GM23248 (cell line): ENCODE results near the gene FNDC3B. TPM values are rescaled to one million over a fixed set of nuclear protein-coding genes. Genes with fewer than 3 reads are reported as not detected.

ENCODE experiments used
- DNase-seq: peaks from one replicate; pipeline ENCODE4 v3.0.0-alpha.2; 2015
- H2AFZ ChIP-seq: fragments of 200-600 bp; sonication (generic); 2 replicates; pipeline ENCODE4 v1.6.1; 2016; ENCODE audit warnings: antibody characterized with exemption
- H3F3A ChIP-seq: fragments of 200-600 bp; sonication (generic); 2 replicates; pipeline ENCODE4 v1.6.1; 2016; ENCODE audit warnings: mild to moderate bottlenecking, antibody characterized with exemption, mixed run types; ENCODE audit not compliant: insufficient read depth
- H3K27ac ChIP-seq: fragments of 200-600 bp; sonication (generic); 2 replicates; pipeline ENCODE4 v1.5.1; 2016; ENCODE audit warnings: mild to moderate bottlenecking
- H3K27me3 ChIP-seq: fragments of 200-600 bp; sonication (generic); replicated peaks from 2 replicates; pipeline ENCODE4 v1.6.1; 2016; ENCODE audit warnings: mild to moderate bottlenecking; ENCODE audit not compliant: insufficient read depth
- H3K36me3 ChIP-seq: fragments of 200-600 bp; sonication (generic); 2 replicates; pipeline ENCODE4 v1.6.1; 2016; ENCODE audit warnings: low read depth, mild to moderate bottlenecking
- H3K4me1 ChIP-seq: fragments of 200-600 bp; sonication (generic); 2 replicates; pipeline ENCODE4 v1.6.1; 2016; ENCODE audit warnings: mild to moderate bottlenecking; ENCODE audit not compliant: insufficient read depth
- H3K4me2 ChIP-seq: fragments of 200-600 bp; sonication (generic); one replicate; pipeline ENCODE4 v1.6.1; 2016; ENCODE audit warnings: mild to moderate bottlenecking; ENCODE audit not compliant: unreplicated experiment
- H3K4me3 ChIP-seq: fragments of 200-600 bp; sonication (generic); 2 replicates; pipeline ENCODE4 v1.5.1; 2016; ENCODE audit warnings: mild to moderate bottlenecking
- H3K79me2 ChIP-seq: fragments of 200-600 bp; sonication (generic); 2 replicates; pipeline ENCODE4 v1.6.1; 2016; ENCODE audit warnings: mild to moderate bottlenecking; ENCODE audit not compliant: insufficient read depth
- H3K9ac ChIP-seq: fragments of 200-600 bp; sonication (generic); 2 replicates; pipeline ENCODE4 v1.6.1; 2016; ENCODE audit warnings: mild to moderate bottlenecking
- H3K9me2 ChIP-seq: fragments of 200-600 bp; sonication (generic); 2 replicates; pipeline ENCODE4 v1.6.1; 2016; ENCODE audit warnings: mixed run types, mild to moderate bottlenecking, moderate library complexity; ENCODE audit not compliant: insufficient read depth
- H3K9me3 ChIP-seq: fragments of 200-600 bp; sonication (generic); one replicate; pipeline ENCODE4 v1.6.1; 2017; ENCODE audit warnings: low read depth
- H4K20me1 ChIP-seq: fragments of 200-600 bp; sonication (generic); 2 replicates; pipeline ENCODE4 v1.6.0; 2016; ENCODE audit not compliant: insufficient read depth
- EZH2 ChIP-seq: fragments of 200-600 bp; sonication (generic); IDR thresholded peaks from 2 replicates; pipeline ENCODE4 v1.6.1; 2018; ENCODE audit warnings: antibody characterized with exemption, mild to moderate bottlenecking; ENCODE audit not compliant: insufficient read depth, poor library complexity, severe bottlenecking
- EZH2phosphoT487 ChIP-seq: fragments of 200-600 bp; sonication (generic); IDR thresholded peaks from 2 replicates; pipeline ENCODE4 v1.6.1; 2018; ENCODE audit warnings: antibody characterized with exemption, moderate library complexity, mild to moderate bottlenecking, low read depth; ENCODE audit not compliant: insufficient read depth
- WGBS, 2 experiments: methylation state at CpG; one replicate each; pipeline ENCODE4 v1.1.6; 2015 to 2017; ENCODE audit warnings: low lambda C conversion rate in 2 of 2, low coverage in 1 of 2; ENCODE audit errors: missing lambda C conversion rate in 2 of 2; 5-methylcytosine and 5-hydroxymethylcytosine counted together
- in situ Hi-C: fragments of 300-500 bp; cut with MboI; formaldehyde crosslinking; loops from 2 replicates; pipeline ENCODE4 v1.15.0; 2020
- polyA plus RNA-seq: library from polyadenylated mRNA; unstranded; fragments of >200 nt; fragmentation: Nextera tagmentation; extraction: Ambion mirVana; gene quantifications from 2 replicates; pipeline ENCODE4 v1.2.1, GENCODE V29; 2016
- total RNA-seq: library from RNA; depleted of rRNA; stranded (reverse); fragments of >200 nt; shearing (Covaris generic); gene quantifications from 2 replicates; pipeline ENCODE4 v1.2.3, GENCODE V29; 2014

FNDC3B gene
- total and polyA plus RNA-seq, 2 experiments from 2014 or later: 85.5 to 123 TPM

DNA sequence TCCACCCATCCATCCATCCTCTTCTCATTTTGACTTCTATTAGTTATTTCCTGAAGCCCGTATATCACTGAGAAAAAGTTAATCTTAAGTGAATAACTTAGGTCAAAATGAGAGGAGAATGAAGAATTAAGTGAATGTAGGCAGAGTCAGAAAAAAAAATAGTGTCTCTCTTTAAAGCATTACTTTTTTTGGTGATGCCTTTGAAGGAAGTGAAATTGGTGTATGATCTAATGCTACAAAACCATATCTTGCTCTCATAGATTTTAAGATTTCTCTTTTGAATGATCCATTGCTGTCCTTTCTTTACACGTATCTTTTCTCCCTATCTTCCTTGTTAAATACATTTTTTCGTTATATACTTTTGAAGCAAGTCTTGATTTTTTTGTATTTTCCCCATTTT lies 23.4 kb downstream of the FNDC3B start:
- H3K4me1 ChIP-seq: peaks cover 62% of the 10 kb centered on the region
- peak overlapping the region; percentile 74 for H3K4me2 ChIP-seq
- no peak overlapping the region for H3K4me3 ChIP-seq
- in situ Hi-C loops: no loop called here
- peaks cover 7% of the 10 kb centered on the region; the same call in 1 of the 2 replicates for H3K36me3 ChIP-seq
- TF ChIP-seq EZH2phosphoT487 (no peak), EZH2 (no peak)
- H3K9me2 ChIP-seq: no peaks in the 10 kb centered on the region
- peaks cover 45% of the 10 kb centered on the region for H4K20me1 ChIP-seq
- peak overlapping the region; percentile 51 for H3K27ac ChIP-seq
- no peak overlapping the region for H2AFZ ChIP-seq
- H3K79me2 ChIP-seq: peaks cover 100% of the 10 kb centered on the region
- no peaks in the 10 kb centered on the region for H3K27me3 ChIP-seq
- peaks cover 66% of the 10 kb centered on the region for H3F3A ChIP-seq
- 95 to 98% methylated on average over 3 of the region's 3 CpGs for WGBS, 2 experiments
- no peak for DNase-seq
- no peak overlapping the region for H3K9ac ChIP-seq
- no peaks in the 10 kb centered on the region for H3K9me3 ChIP-seq

DNA sequence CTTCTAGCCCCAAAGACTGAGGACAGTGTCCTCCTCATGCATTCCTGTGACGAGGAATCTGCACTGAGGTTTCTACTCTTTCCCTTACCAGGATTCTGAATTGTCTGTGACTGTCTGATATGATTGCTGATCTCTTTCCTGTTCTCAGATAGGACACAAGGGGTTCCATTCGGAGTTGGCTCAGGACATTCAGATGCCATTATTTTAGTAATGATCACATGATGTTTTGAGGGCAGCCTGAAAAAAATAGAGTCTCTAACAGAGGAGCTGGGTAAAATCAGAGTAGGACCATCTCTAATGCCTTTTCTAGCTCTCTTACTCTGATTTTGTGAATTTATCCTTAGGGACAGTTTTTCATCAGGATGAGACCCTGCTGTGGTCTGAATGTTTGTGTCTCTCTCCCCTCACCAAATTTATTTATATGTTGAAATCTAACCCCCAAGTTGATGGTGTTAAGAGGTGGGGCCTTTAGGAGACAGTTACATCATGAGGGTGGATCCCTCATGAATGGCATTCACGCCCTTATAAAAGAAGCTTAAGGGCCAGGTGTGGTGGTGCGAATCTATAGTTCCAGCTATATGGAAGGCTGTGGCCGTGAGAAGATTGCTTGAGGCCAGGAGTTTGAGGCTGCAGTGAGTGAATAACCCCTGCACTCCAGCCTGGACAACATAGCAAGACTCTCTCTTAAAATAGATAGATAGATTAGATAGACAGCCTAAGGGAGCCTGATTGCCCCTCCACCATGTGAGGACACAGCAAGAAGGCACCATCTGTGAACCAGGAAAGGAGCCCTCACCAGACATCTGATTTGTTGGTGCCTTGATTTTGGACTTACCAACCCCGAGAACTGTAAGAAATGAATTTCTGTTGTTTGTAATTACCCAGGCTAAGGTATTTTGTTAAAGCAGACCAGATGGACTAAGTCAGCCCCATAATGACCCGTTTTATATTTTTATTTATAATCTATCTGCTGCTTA lies 24.4 kb downstream of the FNDC3B start:
- Histone ChIP-seq H4K20me1 (peaks cover 37% of the 10 kb centered on the region), H3K9ac (no peak overlapping the region), H3K27ac (no peak overlapping the region), H2AFZ (no peak overlapping the region), H3K27me3 (no peaks in the 10 kb centered on the region), H3K36me3 (peaks cover 7% of the 10 kb centered on the region; the same call in 1 of the 2 replicates), H3K4me3 (no peak overlapping the region), H3F3A (peaks cover 56% of the 10 kb centered on the region), H3K9me3 (no peaks in the 10 kb centered on the region), H3K79me2 (peaks cover 100% of the 10 kb centered on the region), H3K9me2 (no peaks in the 10 kb centered on the region), H3K4me1 (peaks cover 56% of the 10 kb centered on the region), H3K4me2 (no peak overlapping the region)
- no peak for TF ChIP-seq EZH2
- in situ Hi-C loops: no loop called here
- 78 to 80% methylated on average over 7 of the region's 7 CpGs for WGBS, 2 experiments
- no peak for DNase-seq

DNA sequence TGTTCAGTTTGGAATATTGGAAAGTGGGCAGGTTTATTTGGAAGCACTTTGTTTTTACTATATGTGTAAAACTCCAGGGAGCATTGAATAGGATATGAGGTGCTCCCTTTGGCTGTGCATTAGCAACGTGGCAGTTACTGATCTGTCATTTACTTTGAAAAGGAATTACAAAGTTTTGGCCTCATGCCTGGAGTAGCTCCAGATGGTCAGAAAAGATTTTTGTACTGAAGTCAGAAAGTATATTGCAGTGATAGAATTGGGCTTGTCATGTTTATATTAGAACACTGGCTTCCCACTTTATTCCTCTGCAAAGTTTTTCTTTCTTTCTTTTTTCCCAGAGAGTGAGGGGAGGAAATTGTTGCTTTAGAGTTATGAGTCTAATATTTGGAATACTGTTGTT lies 26.1 kb downstream of the FNDC3B start:
- peaks cover 35% of the 10 kb centered on the region for H4K20me1 ChIP-seq
- H3K27me3 ChIP-seq: no peaks in the 10 kb centered on the region
- peaks cover 7% of the 10 kb centered on the region; the same call in 1 of the 2 replicates for H3K36me3 ChIP-seq
- peak; percentile 63 for DNase-seq
- H3K4me3 ChIP-seq: no peak overlapping the region
- H3F3A ChIP-seq: peaks cover 52% of the 10 kb centered on the region
- peaks cover 68% of the 10 kb centered on the region for H3K4me1 ChIP-seq
- no peak overlapping the region for H2AFZ ChIP-seq
- no peaks in the 10 kb centered on the region for H3K9me3 ChIP-seq
- H3K27ac ChIP-seq: peak overlapping the region; percentile 51
- H3K79me2 ChIP-seq: peaks cover 100% of the 10 kb centered on the region
- peak overlapping the region; percentile 32 for H3K4me2 ChIP-seq
- peak overlapping the region; percentile 47; the same call in 1 of the 2 replicates for H3K9ac ChIP-seq
- 0 to 3% methylated on average over 1 of the region's 1 CpG for WGBS, 2 experiments
- in situ Hi-C loops: no loop called here
- no peaks in the 10 kb centered on the region for H3K9me2 ChIP-seq
- TF ChIP-seq EZH2: no peak
- no peak for TF ChIP-seq EZH2phosphoT487

DNA sequence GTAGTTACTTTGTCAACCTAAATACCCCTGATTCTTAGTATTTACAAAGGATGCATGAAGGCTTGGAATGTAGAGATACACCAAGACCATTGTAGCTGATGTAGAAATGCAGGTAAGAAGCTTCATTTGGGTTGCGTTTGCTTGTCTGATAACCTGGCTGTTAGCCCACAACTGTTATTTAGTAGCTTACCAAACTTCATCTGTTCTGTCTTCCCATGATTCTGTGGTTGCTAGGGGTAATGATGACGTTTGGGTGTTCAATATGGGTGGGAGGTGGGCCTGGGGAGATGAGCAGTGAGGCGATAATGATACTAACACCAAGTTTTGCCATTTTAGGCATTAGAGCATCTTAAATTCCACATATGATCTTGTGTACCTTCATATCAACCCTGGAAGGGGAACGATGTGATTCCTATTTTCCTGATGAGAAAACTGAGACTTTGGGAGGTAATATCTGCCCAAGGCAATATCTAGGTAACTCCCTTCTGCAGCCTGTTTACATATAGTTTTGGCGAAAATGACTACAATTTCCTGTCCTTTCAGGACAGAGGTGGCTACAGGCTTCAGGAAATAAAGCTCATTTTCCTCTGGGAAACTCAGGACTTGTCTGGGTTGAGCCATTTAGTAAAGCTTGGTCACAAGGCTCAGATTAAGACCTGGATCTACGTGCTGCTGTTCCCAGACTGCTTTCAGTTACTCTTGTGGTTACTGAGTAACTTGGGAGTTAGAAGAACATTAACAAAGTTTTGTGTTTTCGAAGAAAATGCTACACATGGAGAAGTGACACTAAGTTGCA lies 26.8 kb downstream of the FNDC3B start:
- in situ Hi-C loops: no loop called here
- H4K20me1 ChIP-seq: peaks cover 34% of the 10 kb centered on the region
- H3K9ac ChIP-seq: peak overlapping the region; percentile 47; the same call in 1 of the 2 replicates

More for the DNA sequence above, 26.8 kb downstream of the FNDC3B start:
- H3K9me2 ChIP-seq: no peaks in the 10 kb centered on the region
- peaks cover 100% of the 10 kb centered on the region for H3K79me2 ChIP-seq
- no peak overlapping the region for H2AFZ ChIP-seq
- peak overlapping the region; percentile 32 for H3K4me2 ChIP-seq
- peak; percentile 75 for DNase-seq
- peak overlapping the region; percentile 51 for H3K27ac ChIP-seq
- 64 to 69% methylated on average over 7 of the region's 7 CpGs for WGBS, 2 experiments
- H3F3A ChIP-seq: peaks cover 53% of the 10 kb centered on the region
- 0 out of 2 replicates have a peak overlapping the region, but pooled peaks have one; percentile 2 for H3K4me3 ChIP-seq
- TF ChIP-seq EZH2 (no peak), EZH2phosphoT487 (no peak)
- peaks cover 75% of the 10 kb centered on the region for H3K4me1 ChIP-seq
- peaks cover 7% of the 10 kb centered on the region; the same call in 1 of the 2 replicates for H3K36me3 ChIP-seq
- no peaks in the 10 kb centered on the region for H3K9me3 ChIP-seq
- H3K27me3 ChIP-seq: no peaks in the 10 kb centered on the region
